ENCODE results near the gene SLCO3A1. TPM values are rescaled to one million over a fixed set of nuclear protein-coding genes. Genes with fewer than 3 reads are reported as not detected.

SLCO3A1 gene
- total RNA-seq, 1 experiment from 2014 or later, result 1.4 TPM

DNA sequence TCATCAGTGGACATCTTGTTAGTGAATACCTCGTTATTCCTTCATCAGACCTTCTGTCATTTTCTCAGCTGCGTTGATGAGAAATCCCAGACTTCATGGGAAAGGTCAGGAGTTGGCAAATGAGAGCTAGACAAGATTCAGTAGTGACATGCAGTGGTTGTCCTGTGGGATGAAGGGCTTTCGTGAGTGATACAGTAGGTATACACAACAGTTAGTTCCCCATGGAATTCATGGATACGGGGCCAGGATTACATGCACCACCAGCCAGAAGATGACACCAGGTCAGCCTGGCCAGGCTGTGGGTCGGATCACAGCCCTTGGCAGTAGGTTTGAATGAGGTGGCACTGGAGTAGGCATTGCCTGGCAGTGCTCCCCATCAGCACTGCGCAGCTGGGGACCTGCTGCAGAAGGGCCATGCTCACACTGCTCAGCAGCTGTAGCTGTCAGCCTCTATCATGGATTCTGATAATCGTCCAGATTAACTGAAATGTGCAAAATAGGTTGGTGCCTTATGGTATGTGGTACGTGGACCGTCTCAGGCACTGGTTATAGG lies 150.1 kb downstream of the SLCO3A1 start:
- no peak for DNase-seq

DNA sequence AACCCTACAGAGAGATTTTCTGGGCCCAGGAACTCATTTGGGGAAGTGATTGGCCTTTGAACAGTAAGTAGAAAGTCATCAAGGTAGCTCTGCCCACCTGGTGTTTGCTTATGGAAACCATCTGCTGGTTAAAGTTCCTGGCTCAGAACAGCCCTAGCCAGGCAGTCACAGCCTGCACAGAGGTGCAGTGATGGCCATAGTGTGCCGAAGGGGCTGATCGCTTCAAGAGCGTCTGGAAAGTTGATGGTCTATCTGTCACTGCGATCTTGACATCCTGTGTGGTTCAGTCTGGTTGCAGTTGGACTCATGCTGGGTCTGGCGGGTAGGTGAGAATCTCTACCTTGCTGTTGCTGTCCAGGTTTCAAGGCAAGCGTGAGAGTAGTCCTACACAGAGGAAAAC lies 151.6 kb downstream of the SLCO3A1 start:
- DNase-seq, result no peak
- Histone ChIP-seq H3K27me3 (ENCODE audit: control insufficient read depth, insufficient read depth, low read length) (no peaks in the 10 kb centered on the region), H3K36me3 (replicated peaks; ENCODE audit: control insufficient read depth, insufficient read depth, low read length) (no peaks in the 10 kb centered on the region), H3K4me3 (ENCODE audit: insufficient read depth, low read depth, low read length) (no peak overlapping the region)

More for the DNA sequence above, 150.1 kb downstream of the SLCO3A1 start:
- H3K4me3 ChIP-seq (ENCODE audit: insufficient read depth, low read depth, low read length), result no peak overlapping the region
- H3K36me3 ChIP-seq (replicated peaks; ENCODE audit: control insufficient read depth, insufficient read depth, low read length), result no peaks in the 10 kb centered on the region
- no peaks in the 10 kb centered on the region for H3K27me3 ChIP-seq (ENCODE audit: control insufficient read depth, insufficient read depth, low read length)

DNA sequence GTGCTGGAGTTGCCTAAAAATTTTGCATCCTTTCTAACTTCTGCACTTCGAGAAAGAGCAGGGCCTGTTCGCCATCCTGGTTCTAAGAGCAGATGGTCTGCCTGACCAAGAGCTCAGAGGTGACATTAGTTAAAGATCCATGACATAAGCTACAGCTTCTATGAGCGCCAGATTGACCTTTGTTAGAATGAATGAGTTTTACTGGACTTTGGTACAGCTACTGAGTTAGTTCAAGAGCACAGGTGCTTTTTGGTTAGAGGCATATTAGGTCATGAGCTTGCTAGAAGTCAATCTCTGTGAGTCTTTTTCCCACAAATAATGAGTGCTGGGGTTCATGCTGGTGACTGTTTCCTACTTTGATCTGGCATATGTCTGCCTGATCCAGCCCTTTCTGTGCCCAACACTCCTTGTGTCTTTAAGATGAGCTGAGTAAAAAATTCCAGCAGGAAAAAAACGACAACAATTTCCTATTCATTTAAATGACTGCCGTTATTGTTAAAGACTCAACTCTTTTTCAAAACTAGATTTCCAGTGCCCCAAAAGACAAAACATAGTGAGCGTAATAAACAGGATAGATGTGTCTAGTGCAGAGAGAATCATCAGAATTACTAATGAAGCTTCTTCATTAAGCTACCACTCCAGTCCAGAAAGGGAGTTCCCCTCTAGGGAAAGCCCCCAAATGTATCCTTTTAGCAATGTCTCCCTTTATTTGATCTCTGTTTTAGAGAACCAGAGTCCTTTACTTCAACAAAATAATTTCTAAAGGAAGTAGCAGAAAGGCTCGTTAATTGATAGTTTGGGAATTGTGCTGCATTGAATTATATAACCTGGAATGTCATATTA lies 152.9 kb downstream of the SLCO3A1 start:
- no peak for DNase-seq
- no peaks in the 10 kb centered on the region for H3K36me3 ChIP-seq (replicated peaks; ENCODE audit: control insufficient read depth, insufficient read depth, low read length)
- H3K27me3 ChIP-seq (ENCODE audit: control insufficient read depth, insufficient read depth, low read length), result no peaks in the 10 kb centered on the region
- no peak overlapping the region for H3K4me3 ChIP-seq (ENCODE audit: insufficient read depth, low read depth, low read length)

DNA sequence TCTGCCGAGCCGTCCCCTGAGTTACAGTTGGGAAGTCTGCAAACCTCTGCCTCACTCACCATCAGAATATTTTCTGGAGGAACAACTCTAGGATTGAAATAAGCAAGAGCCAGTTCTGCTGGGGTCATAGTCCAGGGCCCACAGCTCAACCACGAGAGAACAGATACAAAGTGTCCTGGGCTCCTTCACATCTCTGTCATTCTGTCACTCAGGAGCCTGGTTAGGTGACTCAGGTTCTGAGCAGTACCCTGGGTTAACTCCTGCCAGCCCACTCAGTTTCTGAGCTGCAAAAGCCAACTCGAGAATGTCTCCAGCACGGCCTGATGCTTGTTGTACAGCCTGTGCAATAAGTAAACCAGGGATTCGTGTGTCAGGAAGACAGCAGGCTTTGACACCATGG lies 155.7 kb downstream of the SLCO3A1 start:
- no peaks in the 10 kb centered on the region for H3K27me3 ChIP-seq (ENCODE audit: control insufficient read depth, insufficient read depth, low read length)
- no peak for DNase-seq
- no peaks in the 10 kb centered on the region for H3K36me3 ChIP-seq (replicated peaks; ENCODE audit: control insufficient read depth, insufficient read depth, low read length)
- H3K4me3 ChIP-seq (ENCODE audit: insufficient read depth, low read depth, low read length), result no peak overlapping the region

DNA sequence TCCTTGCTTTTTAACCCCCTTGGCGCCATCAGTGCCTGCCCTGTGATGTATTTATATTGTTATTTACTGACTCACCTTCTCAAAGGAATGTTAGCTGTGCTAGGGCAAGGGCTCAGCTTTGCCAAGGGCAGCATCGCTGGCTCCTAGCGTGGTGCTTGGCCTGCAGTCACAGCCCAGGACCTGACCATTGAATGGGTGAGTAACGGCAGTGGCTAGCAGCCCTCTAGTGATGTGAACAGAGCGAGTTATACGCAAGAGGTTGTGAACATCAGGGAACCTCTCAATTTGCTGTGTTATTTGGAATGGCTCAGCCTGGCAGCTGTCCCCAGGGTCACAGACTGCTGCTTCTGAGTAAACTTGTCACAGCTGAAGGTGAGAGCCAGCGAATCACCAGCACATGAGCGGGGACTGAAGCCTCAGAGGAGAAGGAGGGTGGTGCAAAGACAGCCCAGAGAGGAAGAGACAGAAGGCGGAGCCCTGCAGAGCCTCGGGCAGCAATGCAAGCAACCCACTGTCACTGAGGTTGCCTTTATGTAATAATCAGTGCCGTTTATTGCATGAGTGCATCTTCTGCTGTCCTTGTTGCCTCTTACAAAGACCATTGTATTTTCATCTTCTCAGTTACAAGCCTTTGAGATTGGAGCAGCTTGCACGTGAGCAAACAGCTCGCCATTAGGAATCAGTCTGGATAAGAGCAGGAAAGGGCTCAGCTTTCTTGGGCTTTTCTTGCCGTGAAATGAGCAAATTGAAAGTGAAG lies 158.3 kb downstream of the SLCO3A1 start:
- H3K36me3 ChIP-seq (replicated peaks; ENCODE audit: control insufficient read depth, insufficient read depth, low read length), result no peaks in the 10 kb centered on the region
- DNase-seq, result no peak
- H3K27me3 ChIP-seq (ENCODE audit: control insufficient read depth, insufficient read depth, low read length), result no peaks in the 10 kb centered on the region
- H3K4me3 ChIP-seq (ENCODE audit: insufficient read depth, low read depth, low read length), result no peak overlapping the region

DNA sequence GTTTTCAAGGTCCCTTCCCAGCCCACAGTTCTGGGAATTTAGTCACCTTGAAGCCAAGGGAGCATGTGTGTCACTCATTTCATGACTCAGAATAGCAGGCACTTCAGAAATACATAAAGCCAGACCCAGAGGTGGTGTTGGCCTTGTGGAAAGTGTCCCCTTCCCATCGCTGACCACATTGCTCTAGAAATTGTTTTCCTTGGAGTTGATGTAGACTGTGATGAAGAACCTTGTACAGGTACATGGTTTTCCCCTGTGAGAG lies 158.8 kb downstream of the SLCO3A1 start:
- no peak for DNase-seq
- H3K36me3 ChIP-seq (replicated peaks; ENCODE audit: control insufficient read depth, insufficient read depth, low read length), result no peaks in the 10 kb centered on the region
- no peaks in the 10 kb centered on the region for H3K27me3 ChIP-seq (ENCODE audit: control insufficient read depth, insufficient read depth, low read length)
- H3K4me3 ChIP-seq (ENCODE audit: insufficient read depth, low read depth, low read length), result no peak overlapping the region

DNA sequence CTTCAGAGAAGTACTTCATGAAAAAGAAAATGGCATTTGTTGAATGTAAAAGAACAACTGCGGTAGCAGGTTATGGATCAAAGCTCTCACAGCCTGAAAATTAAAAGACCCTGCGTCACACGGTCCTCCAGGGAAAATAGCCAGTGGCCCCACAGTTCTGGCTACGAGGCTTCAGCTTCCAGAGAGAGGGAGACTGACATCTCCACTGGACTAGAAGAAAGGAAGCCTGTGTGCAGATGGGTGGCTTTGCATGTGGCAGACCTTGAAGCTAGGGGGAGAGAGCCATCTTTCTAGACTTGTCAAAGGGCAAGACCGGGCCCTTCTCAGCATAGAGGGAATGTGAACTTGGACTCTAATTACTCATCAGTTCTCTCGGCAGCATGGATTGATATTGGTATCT lies 159.4 kb downstream of the SLCO3A1 start:
- Histone ChIP-seq H3K27me3 (ENCODE audit: control insufficient read depth, insufficient read depth, low read length) (no peaks in the 10 kb centered on the region), H3K36me3 (replicated peaks; ENCODE audit: control insufficient read depth, insufficient read depth, low read length) (no peaks in the 10 kb centered on the region), H3K4me3 (ENCODE audit: insufficient read depth, low read depth, low read length) (no peak overlapping the region)
- no peak for DNase-seq

DNA sequence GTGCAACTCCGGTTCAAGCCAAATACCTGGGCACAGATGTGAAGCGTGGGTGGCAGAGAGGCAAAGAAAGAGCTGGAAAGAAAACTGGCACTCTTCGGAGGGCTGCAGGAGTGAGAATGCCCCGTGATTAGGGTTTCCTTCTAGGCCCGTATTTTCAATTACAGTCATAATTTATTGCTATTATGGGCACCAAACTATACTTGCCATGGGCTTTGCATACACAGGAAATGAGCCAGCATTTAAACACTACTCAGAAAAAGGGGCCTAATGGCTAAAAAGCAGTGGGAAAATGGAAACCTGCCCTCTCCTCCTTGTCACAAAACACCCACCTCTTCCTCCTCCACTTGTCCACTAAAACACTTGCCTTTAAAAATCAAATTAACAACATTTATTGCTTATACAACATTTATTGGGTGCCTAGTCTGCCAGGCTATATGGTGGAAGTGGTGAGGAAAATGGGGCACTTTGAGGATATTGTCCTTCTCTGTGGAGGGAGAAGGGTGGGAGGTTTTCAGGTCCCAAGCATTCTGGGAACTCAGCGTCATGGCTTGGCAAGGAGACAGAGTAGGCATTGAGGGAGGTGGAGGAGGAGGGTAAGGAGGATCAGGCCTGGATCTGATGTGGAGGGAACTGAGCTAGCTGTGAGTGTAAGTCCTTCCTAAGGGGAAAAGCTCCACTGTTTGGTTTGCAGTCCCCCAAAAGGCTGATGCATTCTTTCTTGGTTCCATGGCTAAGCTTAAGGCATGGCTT lies 160.9 kb downstream of the SLCO3A1 start:
- no peaks in the 10 kb centered on the region for H3K36me3 ChIP-seq (replicated peaks; ENCODE audit: control insufficient read depth, insufficient read depth, low read length)
- no peak for DNase-seq

DNA sequence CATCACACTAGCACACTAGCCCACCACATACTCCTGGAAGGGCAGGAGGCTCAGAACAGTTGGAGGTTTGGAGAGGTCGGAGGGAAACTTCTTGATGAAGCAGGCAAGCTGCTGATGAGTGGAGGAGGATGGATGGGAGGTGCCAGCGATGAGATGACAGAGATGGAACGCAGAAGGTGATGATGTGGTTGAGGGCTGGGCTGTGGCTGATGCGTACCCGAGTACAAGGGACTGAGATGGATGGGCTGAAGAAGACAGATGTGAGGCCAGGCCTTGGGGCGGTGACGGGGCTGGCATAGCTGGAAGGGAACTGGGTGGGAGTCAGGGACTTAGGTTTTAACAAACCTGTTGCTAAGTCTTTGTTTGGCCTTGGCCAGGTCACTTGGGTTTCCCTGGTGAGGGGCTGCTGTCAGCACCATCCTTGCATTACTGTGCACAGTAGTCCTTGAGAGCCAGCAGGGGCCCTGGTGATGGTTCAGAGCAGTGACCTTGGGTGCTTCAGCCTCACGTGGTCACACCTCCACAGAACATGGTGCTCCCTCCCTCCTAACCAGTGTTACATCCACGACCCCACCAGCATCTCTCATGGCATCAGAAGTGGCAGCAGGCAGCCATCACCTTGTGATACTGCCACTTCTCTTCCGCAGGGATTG lies 164.5 kb downstream of the SLCO3A1 start:
- Histone ChIP-seq H3K27me3 (ENCODE audit: control insufficient read depth, insufficient read depth, low read length) (no peaks in the 10 kb centered on the region), H3K4me3 (ENCODE audit: insufficient read depth, low read depth, low read length) (no peak overlapping the region), H3K36me3 (replicated peaks; ENCODE audit: control insufficient read depth, insufficient read depth, low read length) (no peaks in the 10 kb centered on the region)
- DNase-seq, result no peak

More for the DNA sequence above, 160.9 kb downstream of the SLCO3A1 start:
- no peaks in the 10 kb centered on the region for H3K27me3 ChIP-seq (ENCODE audit: control insufficient read depth, insufficient read depth, low read length)
- H3K4me3 ChIP-seq (ENCODE audit: insufficient read depth, low read depth, low read length), result no peak overlapping the region

DNA sequence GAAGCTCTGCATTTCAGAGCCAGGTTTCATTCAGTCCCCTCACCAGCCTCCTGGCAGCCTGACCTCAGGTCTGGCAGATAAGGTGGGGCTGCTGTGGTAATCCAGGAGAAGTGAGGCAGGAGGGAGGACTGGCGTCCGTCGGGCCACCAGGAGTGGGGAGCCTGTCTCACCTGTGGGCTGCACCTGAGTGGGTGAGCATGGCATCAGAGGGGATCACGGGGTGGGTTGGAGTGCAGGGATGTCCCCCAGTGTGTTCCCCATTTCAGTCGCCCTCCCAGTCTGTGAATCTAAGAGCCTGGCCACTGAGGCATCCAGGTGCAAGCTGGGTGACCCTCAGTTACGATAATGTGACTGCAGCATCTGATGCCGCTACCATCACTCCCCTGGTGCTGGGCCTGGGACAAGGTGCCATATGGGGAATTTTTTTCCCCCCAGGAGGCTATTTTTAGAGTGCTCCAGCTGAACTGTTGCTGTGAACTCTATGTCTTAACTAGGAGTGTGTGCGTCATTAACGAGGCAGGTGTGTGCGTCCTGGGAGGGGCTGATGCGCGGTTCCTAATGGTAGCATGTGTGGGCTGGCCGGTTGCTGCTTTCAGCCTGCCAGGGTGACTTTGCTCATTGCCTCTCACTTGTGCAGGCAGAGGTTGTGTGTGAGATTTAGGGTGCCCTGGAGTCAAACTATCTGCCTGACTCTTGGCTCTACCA lies 165.2 kb downstream of the SLCO3A1 start:
- H3K4me3 ChIP-seq (ENCODE audit: insufficient read depth, low read depth, low read length), result no peak overlapping the region
- no peaks in the 10 kb centered on the region for H3K27me3 ChIP-seq (ENCODE audit: control insufficient read depth, insufficient read depth, low read length)
- DNase-seq, result no peak
- H3K36me3 ChIP-seq (replicated peaks; ENCODE audit: control insufficient read depth, insufficient read depth, low read length), result no peaks in the 10 kb centered on the region

DNA sequence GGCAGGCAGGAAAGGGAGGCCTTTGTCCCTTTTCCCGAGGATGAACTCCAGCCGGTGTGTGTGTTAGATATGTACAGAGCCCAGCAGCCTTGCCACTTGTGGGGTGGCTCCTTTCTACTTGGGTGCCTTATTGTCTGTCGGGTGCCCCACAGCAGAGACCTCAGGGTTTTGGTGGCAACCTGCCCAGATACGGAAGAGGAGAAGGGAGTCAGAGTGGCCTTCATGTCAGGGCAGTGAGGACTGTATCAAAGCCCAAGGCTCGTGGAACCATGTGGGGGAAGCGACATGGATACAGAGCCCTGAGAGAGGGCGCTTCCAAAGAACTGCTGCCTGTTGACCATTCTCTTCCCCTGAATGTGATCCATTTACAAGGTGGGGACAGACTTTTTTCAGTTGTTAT lies 166.2 kb downstream of the SLCO3A1 start:
- H3K36me3 ChIP-seq (replicated peaks; ENCODE audit: control insufficient read depth, insufficient read depth, low read length), result no peaks in the 10 kb centered on the region
- DNase-seq, result no peak
- H3K4me3 ChIP-seq (ENCODE audit: insufficient read depth, low read depth, low read length), result no peak overlapping the region
- H3K27me3 ChIP-seq (ENCODE audit: control insufficient read depth, insufficient read depth, low read length), result no peaks in the 10 kb centered on the region

DNA sequence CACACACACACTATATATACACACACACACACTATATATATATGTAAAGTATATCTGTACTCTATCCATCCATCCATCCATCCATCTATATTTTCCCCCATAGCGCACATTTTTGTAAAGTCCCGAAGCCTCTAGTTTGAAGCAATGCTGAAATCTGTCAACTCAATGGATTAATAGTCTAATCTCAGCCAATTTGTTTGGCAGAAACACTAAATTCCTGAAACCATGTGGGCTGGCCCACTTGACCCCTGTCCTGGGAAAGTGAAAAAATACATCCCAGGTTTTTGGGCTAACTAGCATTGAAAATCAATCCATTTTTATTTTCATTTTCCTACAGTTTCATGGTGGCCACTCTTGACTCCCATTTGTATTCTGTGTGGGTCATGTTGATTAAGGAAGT lies 166.7 kb downstream of the SLCO3A1 start:
- Histone ChIP-seq H3K4me3 (ENCODE audit: insufficient read depth, low read depth, low read length) (no peak overlapping the region), H3K27me3 (ENCODE audit: control insufficient read depth, insufficient read depth, low read length) (no peaks in the 10 kb centered on the region), H3K36me3 (replicated peaks; ENCODE audit: control insufficient read depth, insufficient read depth, low read length) (no peaks in the 10 kb centered on the region)
- DNase-seq, result no peak

DNA sequence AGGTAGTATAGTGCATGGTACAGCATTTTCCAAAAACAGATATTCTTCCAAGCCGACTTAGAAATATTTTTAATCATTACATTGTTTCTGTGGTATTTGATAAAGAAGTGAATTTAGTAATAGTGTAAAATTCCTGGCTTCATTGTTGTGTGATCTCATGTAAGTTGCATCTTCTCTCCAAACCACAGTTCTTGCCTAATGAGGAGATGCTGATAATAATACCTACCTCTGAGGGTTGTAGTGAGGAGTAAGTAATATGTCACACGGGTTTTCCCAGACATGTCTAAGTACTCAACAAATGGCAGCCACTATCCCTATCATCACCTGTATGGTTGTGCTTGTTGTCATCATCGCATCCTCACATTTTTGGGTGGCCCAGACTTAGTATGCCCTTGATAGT lies 167.3 kb downstream of the SLCO3A1 start:
- Histone ChIP-seq H3K27me3 (ENCODE audit: control insufficient read depth, insufficient read depth, low read length) (no peaks in the 10 kb centered on the region), H3K4me3 (ENCODE audit: insufficient read depth, low read depth, low read length) (no peak overlapping the region), H3K36me3 (replicated peaks; ENCODE audit: control insufficient read depth, insufficient read depth, low read length) (no peaks in the 10 kb centered on the region)
- no peak for DNase-seq

DNA sequence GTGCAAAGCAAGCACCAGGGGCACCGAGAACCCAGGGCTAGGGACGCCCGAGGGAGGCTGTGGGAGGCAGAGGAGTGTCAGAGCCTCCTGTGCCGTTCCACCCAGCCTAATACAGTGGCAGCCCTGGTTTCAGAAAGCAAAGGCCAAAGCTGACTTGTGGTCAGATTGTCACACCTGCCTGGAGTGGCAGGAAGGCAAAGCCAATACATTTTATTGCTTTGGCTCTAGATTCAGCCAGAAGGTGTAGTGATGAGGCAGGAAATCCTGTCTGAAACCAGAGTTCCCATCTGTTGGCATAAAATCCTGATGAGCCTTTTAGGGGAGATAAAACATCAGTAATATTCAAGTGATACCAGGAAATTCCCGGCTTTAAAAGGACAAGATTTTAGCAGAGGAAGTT lies 168.3 kb downstream of the SLCO3A1 start:
- no peaks in the 10 kb centered on the region for H3K27me3 ChIP-seq (ENCODE audit: control insufficient read depth, insufficient read depth, low read length)
- no peak for DNase-seq

More for the DNA sequence above, 168.3 kb downstream of the SLCO3A1 start:
- Histone ChIP-seq H3K36me3 (replicated peaks; ENCODE audit: control insufficient read depth, insufficient read depth, low read length) (no peaks in the 10 kb centered on the region), H3K4me3 (ENCODE audit: insufficient read depth, low read depth, low read length) (no peak overlapping the region)
